Keratinocyte (primary cell): Measurements from ENCODE around the gene CCT2. TPM values are rescaled to one million over a fixed set of nuclear protein-coding genes. Genes with fewer than 3 reads are reported as not detected.

Source experiments
- DNase-seq: peaks from one replicate; pipeline ENCODE4 v3.0.0-alpha.2; 2011; ENCODE audit warnings: low read depth, missing footprints, low spot score
- FAIRE-seq: peaks from 2 replicates; lab custom pipeline; 2011; peaks lifted over from hg19 to GRCh38; lab: Jason Lieb, UNC
- H2AFZ ChIP-seq: 2 replicates; pipeline ENCODE4 v1.6.0; 2012; ENCODE audit warnings: low read length, control low read depth, inconsistent platforms; ENCODE audit not compliant: control insufficient read depth
- H3K27ac ChIP-seq: 2 replicates; pipeline ENCODE4 v1.5.1; 2011; ENCODE audit warnings: low read length; ENCODE audit not compliant: control insufficient read depth, insufficient read depth
- H3K27me3 ChIP-seq: 3 replicates; pipeline ENCODE4 v1.6.0; 2011; ENCODE audit warnings: low read length; ENCODE audit not compliant: control insufficient read depth, insufficient read depth; ENCODE audit errors: extremely low read depth
- H3K36me3 ChIP-seq, 2 experiments: 2 replicates in 1 of 2; 3 replicates in 1 of 2; pipeline ENCODE4 v1.5.1; 2011; ENCODE audit warnings: low read length in 2 of 2, mild to moderate bottlenecking in 1 of 2; ENCODE audit not compliant: control insufficient read depth in 2 of 2, insufficient read depth in 2 of 2; ENCODE audit errors: extremely low read depth in 1 of 2
- H3K4me1 ChIP-seq: 3 replicates; pipeline ENCODE4 v1.5.1; 2011; ENCODE audit warnings: low read length; ENCODE audit not compliant: control insufficient read depth, insufficient read depth; ENCODE audit errors: extremely low read depth
- H3K4me2 ChIP-seq: 3 replicates; pipeline ENCODE4 v1.6.0; 2011; ENCODE audit warnings: low read depth, low read length; ENCODE audit not compliant: control insufficient read depth, insufficient read depth; ENCODE audit errors: extremely low read depth
- H3K4me3 ChIP-seq, 3 experiments: fragments of 200-600 bp in 1 of 3; sonication (generic) in 1 of 3; 2 replicates in 2 of 3; 3 replicates in 1 of 3; pipeline ENCODE4 v1.5.1; 2011 to 2016; ENCODE audit warnings: low read length in 3 of 3, mild to moderate bottlenecking in 3 of 3, control low read depth in 2 of 3, inconsistent platforms in 1 of 3, low read depth in 1 of 3, mixed read lengths in 1 of 3, mixed run types in 1 of 3, moderate library complexity in 1 of 3; ENCODE audit not compliant: control insufficient read depth in 2 of 3, insufficient read depth in 2 of 3; ENCODE audit errors: extremely low read depth in 1 of 3
- H3K79me2 ChIP-seq: 2 replicates; pipeline ENCODE4 v1.6.0; 2012; ENCODE audit warnings: low read length; ENCODE audit not compliant: control insufficient read depth, insufficient read depth
- H3K9ac ChIP-seq: 3 replicates; pipeline ENCODE4 v1.6.0; 2011; ENCODE audit warnings: low read length; ENCODE audit not compliant: control insufficient read depth, insufficient read depth; ENCODE audit errors: extremely low read depth
- H3K9me1 ChIP-seq: 3 replicates; pipeline ENCODE4 v1.6.0; 2011; ENCODE audit warnings: low read length; ENCODE audit not compliant: control insufficient read depth, insufficient read depth; ENCODE audit errors: extremely low read depth
- H3K9me3 ChIP-seq: 2 replicates; pipeline ENCODE4 v1.5.1; 2012; ENCODE audit warnings: low read depth, low read length; ENCODE audit not compliant: control insufficient read depth
- H4K20me1 ChIP-seq: 3 replicates; pipeline ENCODE4 v1.6.0; 2011; ENCODE audit warnings: low read length; ENCODE audit not compliant: control insufficient read depth, insufficient read depth; ENCODE audit errors: extremely low read depth
- CTCF ChIP-seq, 3 experiments: IDR thresholded peaks in 1 of 3; conservative IDR thresholded peaks in 1 of 3; optimal IDR thresholded peaks in 1 of 3; 2 replicates in 2 of 3; 3 replicates in 1 of 3; pipeline versions ENCODE3 to v1.5.1; 2011; ENCODE audit warnings: low read length in 3 of 3, mild to moderate bottlenecking in 3 of 3, moderate library complexity in 2 of 3, control low read depth in 1 of 3, inconsistent platforms in 1 of 3; ENCODE audit not compliant: insufficient read depth in 2 of 3; ENCODE audit errors: extremely low read depth in 1 of 3
- EZH2 ChIP-seq: IDR thresholded peaks from one replicate; pipeline ENCODE4 v1.6.1; 2012; ENCODE audit warnings: inconsistent platforms, mild to moderate bottlenecking, low read length, moderate library complexity
- dilution Hi-C: fragments of 300-500 bp; cut with MboI; formaldehyde crosslinking; loops from one replicate; pipeline ENCODE4 v1.7.0; 2020; ENCODE audit warnings: low sequenced_read_pairs; ENCODE audit not compliant: extremely low pct_ligation_motif_present
- polyA plus RNA-seq, 5 experiments: library from polyadenylated mRNA; depleted of rRNA in 3 of 5; stranded (reverse) in 3 of 5; stranded (forward) in 1 of 5; unstranded in 1 of 5; fragments of >200 nt; gene quantifications; 1 replicate in 1 of 5; 2 replicates in 3 of 5; 3 replicates in 1 of 5; pipeline versions ENCODE4 v1.2.1 to v1.2.3, GENCODE V29; 2011 to 2012; ENCODE audit warnings: missing spikeins in 2 of 5, low read depth in 1 of 5, low replicate concordance in 1 of 5

The CCT2 gene
- polyA plus RNA-seq, 1 donor (not counting 4 experiments of a cell fraction or from before 2014, with no cell fraction given), result 365 TPM

GRCh38 chr12:69550569-69551350 lies 34.5 kb upstream of the CCT2 start:
- Histone ChIP-seq H3K4me3 (no peak overlapping the region), H3K9me1 (no peaks in the 10 kb centered on the region), H4K20me1 (no peaks in the 10 kb centered on the region), H3K4me1 (peaks cover 22% of the 10 kb centered on the region), H3K27me3 (no peaks in the 10 kb centered on the region), H3K27ac (no peak overlapping the region), H3K79me2 (no peaks in the 10 kb centered on the region), H3K9me3 (no peaks in the 10 kb centered on the region), H3K4me2 (no peak overlapping the region), H3K9ac (no peak overlapping the region), H2AFZ (no peak overlapping the region), H3K36me3 (peaks cover 0 to 6% of the 10 kb centered on the region in 2 experiments)
- DNase-seq (no peak), FAIRE-seq (no peak)
- dilution Hi-C loops, result no loop called here
- TF ChIP-seq CTCF (optimal IDR thresholded peaks at IDR 0.05 in 1 of 3, IDR thresholded peaks at IDR 0.05 in 1 of 3, conservative IDR thresholded peaks at IDR 0.05 in 1 of 3; ENCODE audit: extremely low read depth in 1 of 3, insufficient read depth in 2 of 3, low read length in 3 of 3) (no peak), EZH2 (no peak)

GRCh38 chr12:69553628-69554248 lies 31.5 kb upstream of the CCT2 start:
- no peaks in the 10 kb centered on the region for H3K9me1 ChIP-seq
- H3K36me3 ChIP-seq, result peaks cover 0 to 6% of the 10 kb centered on the region in 2 experiments
- H3K4me1 ChIP-seq, result peaks cover 29% of the 10 kb centered on the region
- no peaks in the 10 kb centered on the region for H3K9me3 ChIP-seq
- no peak overlapping the region for H2AFZ ChIP-seq
- no peak overlapping the region for H3K4me3 ChIP-seq
- TF ChIP-seq EZH2 (no peak), CTCF (optimal IDR thresholded peaks at IDR 0.05 in 1 of 3, IDR thresholded peaks at IDR 0.05 in 1 of 3, conservative IDR thresholded peaks at IDR 0.05 in 1 of 3; ENCODE audit: extremely low read depth in 1 of 3, insufficient read depth in 2 of 3, low read length in 3 of 3) (no peak)
- peak overlapping the region; percentile 26 for H3K9ac ChIP-seq
- no peaks in the 10 kb centered on the region for H4K20me1 ChIP-seq
- H3K27ac ChIP-seq, result peak overlapping the region; percentile 53
- DNase-seq (peak; percentile 64), FAIRE-seq (peak; percentile 91)
- H3K79me2 ChIP-seq, result peaks cover 17% of the 10 kb centered on the region
- H3K4me2 ChIP-seq, result peak overlapping the region; percentile 38
- dilution Hi-C loops, result no loop called here
- H3K27me3 ChIP-seq, result no peaks in the 10 kb centered on the region
